Stimulated activated CD4-positive, alpha-beta T cell treated with anti-CD3 and anti-CD28 coated beads, Interleukin-4, amount 100 ng/mL, for 48 hours (primary cell): ENCODE measurements around the gene CDK11B.
A peak's percentile ranks its signal among the peaks of the same experiment; 100 is the strongest.
"Not testable (repeated sequence)": the region's sequence is repeated elsewhere in the genome, so short reads cannot be mapped to it uniquely, and the experiment has no call there.

Experiments
- DNase-seq, 2 donors: peaks; one replicate each; pipeline ENCODE4 v3.0.0-alpha.2; 2020; ENCODE audit warnings: low read depth in 2 of 2

Gene CDK11B

DNA sequence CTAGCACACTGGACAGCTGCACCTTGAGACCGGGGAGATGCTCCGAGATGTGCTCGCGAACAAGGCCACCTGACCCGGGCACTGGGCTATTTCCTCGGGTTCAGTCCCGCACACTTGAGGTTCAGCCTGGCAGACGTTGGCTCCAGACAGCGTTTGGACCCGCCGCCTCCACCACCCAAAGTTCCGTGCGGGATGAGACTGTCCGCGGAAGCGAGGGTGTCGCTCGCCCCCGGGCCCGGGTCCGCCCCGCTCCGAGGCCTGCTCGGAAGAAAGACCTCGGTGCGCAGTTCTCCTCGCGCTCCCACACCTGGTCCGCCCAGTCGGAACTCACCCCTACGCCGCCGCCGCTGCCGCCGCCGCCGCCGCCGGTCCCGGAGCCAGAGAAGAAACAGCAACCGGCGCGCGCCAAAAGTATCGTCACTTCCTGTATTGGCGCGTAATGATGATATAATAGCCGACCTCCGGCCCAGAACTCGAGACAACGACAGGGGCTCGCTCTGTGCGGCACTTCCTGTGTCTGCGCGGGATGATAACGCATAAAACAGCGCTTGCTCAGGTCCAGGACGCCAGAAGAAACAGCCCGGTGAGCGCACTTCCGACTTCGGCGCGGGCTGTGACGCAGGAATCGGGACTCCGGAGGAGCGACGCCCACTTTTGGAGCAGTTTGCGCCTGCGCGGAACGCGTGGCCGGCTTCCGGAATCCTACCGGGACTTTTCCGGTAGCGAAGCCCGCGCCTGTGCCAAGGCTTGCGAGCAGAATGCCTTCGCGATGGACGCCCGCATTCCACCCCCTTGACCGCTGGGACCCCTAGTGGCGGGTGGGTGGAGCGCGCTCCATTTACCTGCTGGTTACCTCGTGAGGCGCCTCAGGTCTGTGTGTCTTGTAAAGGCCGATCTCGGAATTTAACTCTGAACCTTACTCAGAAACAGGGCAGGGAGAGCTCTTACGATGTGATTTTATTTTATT, at the start of gene CDK11B:
Gene CDK11B (minus strand): TSS at position 422 of the 967 bp plus-strand sequence. CDS start 1,519 bp downstream, outside the sequence.
- DNase-seq = peak; percentile 96 to 100

- not testable (repeated sequence) for DNase-seq
Observed at GRCh38 chr1:1707897-1708296, 49.1 kb upstream of the CDK11B start.

GRCh38 chr1:1707241-1707640, 48.4 kb upstream of the CDK11B start:
- not testable (repeated sequence) for DNase-seq

GRCh38 chr1:1705623-1706022, 46.8 kb upstream of the CDK11B start:
- not testable (repeated sequence) for DNase-seq

DNA sequence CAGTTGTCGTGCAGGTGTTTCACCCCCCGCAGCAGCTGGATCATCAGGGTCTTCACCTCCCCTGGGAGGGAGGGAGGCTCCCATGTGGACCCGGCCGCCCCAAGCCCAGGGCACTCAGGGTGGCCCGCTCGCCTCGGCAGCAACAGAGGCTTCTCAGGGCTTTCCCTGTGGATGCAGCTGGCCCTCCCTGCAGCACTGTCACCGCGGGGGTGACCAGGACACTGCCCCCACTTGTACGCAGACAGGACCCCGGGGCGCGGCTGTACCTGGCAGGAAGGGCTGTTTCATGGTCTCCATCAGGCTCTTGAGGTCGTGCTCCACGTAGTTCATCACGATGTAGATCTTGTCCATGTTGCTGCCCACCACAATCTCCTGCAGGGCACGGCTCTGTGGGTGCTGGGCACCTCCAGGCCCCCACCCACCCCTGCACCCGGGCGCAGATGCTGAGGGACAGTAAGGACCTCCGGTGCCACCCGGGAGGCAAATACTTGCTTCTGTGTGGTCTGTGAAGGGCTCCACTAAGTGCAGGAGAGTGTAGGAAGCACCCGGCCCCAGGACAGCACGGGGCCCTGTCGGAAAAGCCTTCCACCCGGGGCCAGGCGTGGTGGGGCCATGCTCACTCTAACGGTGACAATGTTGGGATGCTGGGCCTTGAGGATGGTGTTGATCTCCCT, 45.6 kb upstream of the CDK11B start:
- not testable (repeated sequence) for DNase-seq

GRCh38 chr1:1703796-1704195, 45.0 kb upstream of the CDK11B start:
- DNase-seq = no peak

DNA sequence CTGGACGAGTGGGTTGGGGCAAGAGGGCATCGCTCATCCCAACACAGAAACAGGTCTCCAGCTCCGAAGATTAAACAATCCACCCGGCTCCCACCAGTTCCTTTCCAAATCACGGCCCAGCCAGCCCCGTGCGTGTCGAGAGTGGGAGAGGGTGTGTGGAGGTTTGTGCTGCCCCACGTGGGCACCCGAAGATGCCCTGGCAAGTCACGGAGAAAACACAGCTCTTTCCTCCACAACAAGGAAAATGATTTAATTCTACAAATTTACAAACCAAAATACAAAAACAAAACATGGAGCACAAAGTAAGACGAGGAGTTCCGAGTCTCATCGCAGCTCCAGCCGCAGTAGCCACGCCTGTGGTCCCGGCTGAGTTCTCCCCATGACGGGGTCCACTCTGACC, 43.7 kb upstream of the CDK11B start:
- not testable (repeated sequence) for DNase-seq

- DNase-seq = not testable (repeated sequence)
Observed at GRCh38 chr1:1700557-1700956, 41.8 kb upstream of the CDK11B start.

DNA sequence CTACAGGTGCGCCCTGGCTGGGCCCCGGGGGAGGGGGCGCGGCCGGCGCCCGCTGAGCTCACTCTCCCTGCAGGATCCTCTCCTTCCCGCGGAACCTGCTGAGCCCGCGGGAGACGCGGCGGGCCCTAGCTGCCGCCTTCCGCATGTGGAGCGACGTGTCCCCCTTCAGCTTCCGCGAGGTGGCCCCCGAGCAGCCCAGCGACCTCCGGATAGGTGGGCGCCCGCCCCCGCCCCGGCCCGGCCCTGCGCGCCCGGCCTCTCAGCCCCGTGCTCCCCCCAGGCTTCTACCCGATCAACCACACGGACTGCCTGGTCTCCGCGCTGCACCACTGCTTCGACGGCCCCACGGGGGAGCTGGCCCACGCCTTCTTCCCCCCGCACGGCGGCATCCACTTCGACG, 41.3 kb upstream of the CDK11B start:
- not testable (repeated sequence) for DNase-seq

GRCh38 chr1:1699061-1699460, 40.3 kb upstream of the CDK11B start:
- DNase-seq = not testable (repeated sequence)

GRCh38 chr1:1697358-1698183, 38.8 kb upstream of the CDK11B start:
- DNase-seq = not testable (repeated sequence)

- DNase-seq = not testable (repeated sequence)
Observed at GRCh38 chr1:1696431-1697357, 37.9 kb upstream of the CDK11B start.

GRCh38 chr1:1692714-1693647, 34.2 kb upstream of the CDK11B start, which contains the start of gene SLC35E2B:
SLC35E2B (minus strand) TSS chr1:1692795; CDS start chr1:1676699, 16,096 bp downstream.
- peak; percentile 60 to 91 for DNase-seq

DNA sequence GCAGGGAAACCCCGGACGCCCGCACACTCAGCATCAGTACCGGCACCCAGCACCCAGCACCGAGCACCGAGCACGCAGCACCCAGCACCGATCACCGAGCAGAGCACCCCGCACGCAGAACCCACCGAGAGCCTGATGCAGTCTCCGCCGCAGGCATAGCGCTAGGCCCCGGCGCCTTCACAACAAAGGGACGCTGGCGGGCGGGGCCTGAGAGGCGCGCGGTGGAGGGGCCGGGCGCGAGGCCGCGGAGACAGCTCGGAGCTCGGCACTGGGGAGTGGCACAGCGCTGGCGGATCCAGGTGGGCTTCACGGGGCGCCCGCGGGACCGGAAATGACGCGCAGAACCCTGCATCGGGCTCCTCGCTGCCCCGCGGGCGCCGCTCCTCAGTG, 33.5 kb upstream of the CDK11B start:
- peak; percentile 25 to 62 for DNase-seq

GRCh38 chr1:1691443-1691842, 32.6 kb upstream of the CDK11B start:
- DNase-seq = not testable (repeated sequence)

GRCh38 chr1:1689526-1689925, 30.7 kb upstream of the CDK11B start:
- DNase-seq = not testable (repeated sequence)

DNA sequence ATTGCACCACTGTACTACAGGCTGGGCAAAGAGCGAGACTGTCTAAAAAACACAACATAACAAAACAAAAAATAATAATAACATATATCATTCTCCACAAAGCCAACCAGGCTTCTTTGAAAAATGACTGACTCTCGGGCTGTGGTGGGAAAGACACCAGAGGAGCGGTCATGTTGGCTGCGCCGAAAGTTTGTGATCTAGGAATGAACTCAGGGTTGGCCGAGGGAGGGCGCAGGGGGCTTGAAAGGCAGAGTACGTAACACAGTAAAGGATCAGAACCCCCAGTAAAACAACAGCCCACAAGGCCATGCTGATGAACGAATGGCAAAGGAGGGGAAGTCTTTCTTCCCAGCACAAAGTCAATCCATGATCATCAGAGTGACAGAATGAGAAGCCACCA, 29.0 kb upstream of the CDK11B start:
- DNase-seq = no peak

GRCh38 chr1:1684031-1684681, 25.4 kb upstream of the CDK11B start:
- DNase-seq = no peak
